ENCODE data around the gene RAB11B.
"Not testable (repeated sequence)": the region's sequence is repeated elsewhere in the genome, so short reads cannot be mapped to it uniquely, and the experiment has no call there.

The RAB11B gene

GRCh38 chr19:8370176-8371010, 19.8 kb upstream of the RAB11B start:
- no peak for DNase-seq (ENCODE audit: low spot score)

- DNase-seq (ENCODE audit: low spot score) = no peak
These were observed 19.0 kb upstream of the RAB11B start for GRCh38 chr19:8371011-8371804.

- no peak for DNase-seq (ENCODE audit: low spot score)
These were observed 16.0 kb upstream of the RAB11B start for GRCh38 chr19:8373867-8374813.

GRCh38 chr19:8375766-8376165, 14.4 kb upstream of the RAB11B start:
- not testable (repeated sequence) for DNase-seq (ENCODE audit: low spot score)

- not testable (repeated sequence) for DNase-seq (ENCODE audit: low spot score)
These were observed 13.7 kb upstream of the RAB11B start for GRCh38 chr19:8376373-8376974.

GRCh38 chr19:8377598-8377997, 12.6 kb upstream of the RAB11B start:
- no peak for DNase-seq (ENCODE audit: low spot score)

GRCh38 chr19:8379156-8379891, 10.8 kb upstream of the RAB11B start:
- not testable (repeated sequence) for DNase-seq (ENCODE audit: low spot score)

- not testable (repeated sequence) for DNase-seq (ENCODE audit: low spot score)
These were observed 5.6 kb upstream of the RAB11B start for GRCh38 chr19:8384569-8384968.

- not testable (repeated sequence) for DNase-seq (ENCODE audit: low spot score)
These were observed 5.1 kb upstream of the RAB11B start for GRCh38 chr19:8385103-8385502.

GRCh38 chr19:8385566-8385965, 4.6 kb upstream of the RAB11B start:
- DNase-seq (ENCODE audit: low spot score) = not testable (repeated sequence)

GRCh38 chr19:8386419-8386818, 3.7 kb upstream of the RAB11B start:
- not testable (repeated sequence) for DNase-seq (ENCODE audit: low spot score)

- no peak for DNase-seq (ENCODE audit: low spot score)
These were observed 3.2 kb upstream of the RAB11B start for GRCh38 chr19:8386990-8387389.

GRCh38 chr19:8387688-8388611, 2.2 kb upstream of the RAB11B start:
- DNase-seq (ENCODE audit: low spot score) = no peak

GRCh38 chr19:8388612-8388958, 1.6 kb upstream of the RAB11B start:
- DNase-seq (ENCODE audit: low spot score) = no peak

GRCh38 chr19:8390617-8390981, 439 bp downstream of the RAB11B start:
- DNase-seq (ENCODE audit: low spot score) = peak; percentile 88

GRCh38 chr19:8391198-8392016, 1.2 kb downstream of the RAB11B start:
- DNase-seq (ENCODE audit: low spot score) = no peak

- DNase-seq (ENCODE audit: low spot score) = no peak
These were observed 1.9 kb downstream of the RAB11B start for GRCh38 chr19:8392017-8392591.

GRCh38 chr19:8393192-8393870, 3.2 kb downstream of the RAB11B start:
- DNase-seq (ENCODE audit: low spot score) = no peak

Data from CD4-positive, alpha-beta T cell treated with Interleukin-6 at 100 ng/mL for 8 hours (primary cell).